C4-2B (cell line): ENCODE measurements around the gene METAP1D.
A peak's percentile ranks its signal among the peaks of the same experiment; 100 is the strongest.

Experiments
- H3K27ac ChIP-seq: fragments of 450-650 bp; 2 replicates; pipeline ENCODE4 v1.5.1; 2017
- CTCF ChIP-seq: fragments of 450-650 bp; conservative IDR thresholded peaks from 2 replicates; pipeline ENCODE4 v1.5.1; 2017; ENCODE audit warnings: mild to moderate bottlenecking
- ZFX ChIP-seq: fragments of 450-650 bp; IDR thresholded peaks from 2 replicates; pipeline ENCODE4 v1.6.1; 2017

Gene METAP1D

GRCh38 chr2:172094294-172095145 lies 94.8 kb downstream of the METAP1D start:
- no peak for TF ChIP-seq ZFX
- no peak for TF ChIP-seq CTCF
- H3K27ac ChIP-seq: peak overlapping the region; percentile 81

GRCh38 chr2:172095146-172095904 lies 95.6 kb downstream of the METAP1D start:
- peak overlapping the region; percentile 81 for H3K27ac ChIP-seq
- TF ChIP-seq CTCF (no peak), ZFX (no peak)

GRCh38 chr2:172095905-172096625 lies 96.3 kb downstream of the METAP1D start:
- H3K27ac ChIP-seq: peak overlapping the region; percentile 81
- no peak for TF ChIP-seq CTCF
- no peak for TF ChIP-seq ZFX

DNA sequence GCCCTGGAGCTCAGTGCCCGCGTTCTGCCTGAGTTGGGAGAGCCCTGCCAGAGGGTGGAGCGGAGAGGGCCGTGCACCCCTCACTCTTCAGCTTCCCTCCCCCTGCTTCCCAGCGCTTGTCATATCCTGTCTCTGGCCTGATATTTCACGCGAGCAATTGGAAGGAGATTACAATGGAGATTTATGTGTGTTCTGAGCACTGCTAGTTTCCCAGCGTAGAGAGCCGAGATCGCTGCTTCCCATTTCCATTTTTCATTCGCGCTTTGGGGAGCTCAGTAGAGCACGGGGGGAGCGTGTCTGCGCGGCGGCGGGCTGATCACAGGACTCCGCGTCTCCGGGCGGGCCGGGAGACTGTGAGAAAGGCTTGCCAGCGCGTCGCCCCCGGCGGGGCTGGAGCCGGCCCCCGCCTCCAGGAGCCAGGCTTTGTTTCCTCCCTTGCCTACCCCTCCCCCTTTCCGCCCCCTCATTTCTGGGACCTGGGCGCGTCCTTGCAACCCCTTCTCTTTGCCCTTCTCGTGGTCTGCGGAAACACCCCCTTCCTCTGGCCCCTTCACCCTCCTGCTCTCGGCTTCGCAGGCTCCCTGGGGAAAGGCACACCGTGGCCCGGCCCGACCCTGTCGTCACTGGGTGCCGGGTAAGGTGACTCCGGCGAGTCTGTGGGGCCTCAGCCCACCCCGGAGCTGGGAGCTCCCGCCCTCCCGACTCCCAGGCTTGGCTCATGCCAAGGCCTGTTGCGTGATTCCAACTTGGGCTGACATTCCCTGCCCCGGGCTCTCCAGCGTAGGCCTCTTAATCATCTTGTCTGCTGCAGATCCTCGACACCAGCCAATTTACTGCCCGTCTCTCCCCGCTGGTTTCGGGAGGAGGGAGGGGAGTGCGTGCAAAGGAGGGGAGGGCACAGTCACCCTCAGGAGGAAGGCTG lies 97.1 kb downstream of the METAP1D start:
- H3K27ac ChIP-seq: no peak overlapping the region
- no peak for TF ChIP-seq CTCF
- no peak for TF ChIP-seq ZFX

- TF ChIP-seq ZFX (no peak), CTCF (no peak)
- H3K27ac ChIP-seq: no peak overlapping the region
Measured at GRCh38 chr2:172097557-172098131, 97.9 kb downstream of the METAP1D start.

DNA sequence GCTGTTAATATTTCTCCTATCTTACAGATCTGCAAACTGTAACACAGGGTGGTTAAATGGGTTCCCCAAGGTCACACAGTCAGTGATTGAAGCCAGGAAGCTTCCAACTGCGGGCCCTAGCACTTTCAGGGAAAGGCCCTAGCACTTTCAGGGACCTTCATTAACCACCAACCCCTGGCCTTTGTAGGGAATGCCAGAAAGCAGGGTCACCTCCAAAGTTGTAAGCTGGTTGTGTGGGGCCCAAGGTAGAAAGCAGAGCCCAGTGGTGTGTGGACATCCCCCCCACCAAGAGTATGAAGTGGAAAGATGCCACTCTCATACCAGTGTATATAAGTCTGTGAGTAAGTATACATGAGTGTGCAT lies 98.5 kb downstream of the METAP1D start:
- TF ChIP-seq CTCF (no peak), ZFX (no peak)
- H3K27ac ChIP-seq: no peak overlapping the region
